ENCODE results near the gene ZNF12.
"Not testable (repeated sequence)": the region's sequence is repeated elsewhere in the genome, so short reads cannot be mapped to it uniquely, and the experiment has no call there.

ZNF12 gene

DNA sequence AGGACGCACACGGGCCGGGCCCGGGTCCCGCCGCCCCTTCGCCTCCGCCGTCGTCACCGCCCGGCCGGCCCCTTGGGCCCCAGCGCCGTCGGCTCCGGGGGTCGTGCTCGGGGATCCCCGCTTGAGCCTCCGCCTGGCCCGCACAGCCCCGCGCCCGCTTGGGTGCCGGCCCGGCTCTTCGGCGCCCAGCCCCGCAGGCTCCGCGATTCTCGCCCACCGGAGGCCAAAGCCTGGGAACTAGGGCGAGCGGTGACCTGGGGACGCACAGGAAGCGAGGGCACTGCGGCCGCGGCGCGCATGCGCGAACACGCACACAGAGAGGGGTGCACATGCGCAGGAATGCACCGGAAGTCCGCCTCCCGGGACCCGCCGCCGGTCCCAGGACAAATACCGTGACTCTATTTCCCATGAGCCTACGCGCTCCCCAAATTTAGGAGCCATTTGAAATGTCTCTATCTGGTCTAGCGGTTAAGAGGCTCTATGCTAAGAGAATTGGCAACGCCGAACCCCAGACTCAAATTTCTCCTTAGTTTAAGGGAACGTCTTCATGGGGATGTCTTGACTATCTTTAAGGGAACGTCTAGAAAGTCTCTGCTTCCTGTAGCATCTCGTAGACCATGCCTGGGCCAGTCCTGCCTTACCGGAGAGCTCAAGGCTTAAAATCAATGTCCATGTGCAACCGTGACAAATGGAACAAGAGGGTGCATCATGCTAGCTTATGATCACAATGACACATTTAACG lies at the start of gene ZNF12:
TSS of gene ZNF12 (minus strand) at position 282 of the 742 bp plus-strand sequence. CDS start 1,774 bp downstream, outside the sequence.
- TF ChIP-seq, protein P1, sequence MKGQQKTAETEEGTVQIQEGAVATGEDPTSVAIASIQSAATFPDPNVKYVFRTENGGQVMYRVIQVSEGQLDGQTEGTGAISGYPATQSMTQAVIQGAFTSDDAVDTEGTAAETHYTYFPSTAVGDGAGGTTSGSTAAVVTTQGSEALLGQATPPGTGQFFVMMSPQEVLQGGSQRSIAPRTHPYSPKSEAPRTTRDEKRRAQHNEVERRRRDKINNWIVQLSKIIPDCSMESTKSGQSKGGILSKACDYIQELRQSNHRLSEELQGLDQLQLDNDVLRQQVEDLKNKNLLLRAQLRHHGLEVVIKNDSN (IDR thresholded peaks at IDR 0.05), result 0 out of 2 replicates have a peak, but pooled peaks have one; percentile 6
- TF ChIP-seq YY1 (IDR thresholded peaks at IDR 0.05; ENCODE audit: low read depth) (peak; percentile 61; the same call in 1 of the 2 replicates), TAF1 (IDR thresholded peaks at IDR 0.05; ENCODE audit: low read depth) (peak; percentile 76), FOXM1 (IDR thresholded peaks at IDR 0.05; ENCODE audit: borderline replicate concordance, low read depth) (no peak), ZBTB7A (IDR thresholded peaks at IDR 0.05; ENCODE audit: low read depth) (no peak), TEAD4 (IDR thresholded peaks at IDR 0.05) (peak; percentile 61), CREB1 (IDR thresholded peaks at IDR 0.05; ENCODE audit: low read depth) (0 out of 2 replicates have a peak, but pooled peaks have one; percentile 14), NFIC (IDR thresholded peaks at IDR 0.05) (no peak), TCF12 (IDR thresholded peaks at IDR 0.05; ENCODE audit: low read depth) (0 out of 2 replicates have a peak, but pooled peaks have one; percentile 16)
- TF ChIP-seq, protein P2, sequence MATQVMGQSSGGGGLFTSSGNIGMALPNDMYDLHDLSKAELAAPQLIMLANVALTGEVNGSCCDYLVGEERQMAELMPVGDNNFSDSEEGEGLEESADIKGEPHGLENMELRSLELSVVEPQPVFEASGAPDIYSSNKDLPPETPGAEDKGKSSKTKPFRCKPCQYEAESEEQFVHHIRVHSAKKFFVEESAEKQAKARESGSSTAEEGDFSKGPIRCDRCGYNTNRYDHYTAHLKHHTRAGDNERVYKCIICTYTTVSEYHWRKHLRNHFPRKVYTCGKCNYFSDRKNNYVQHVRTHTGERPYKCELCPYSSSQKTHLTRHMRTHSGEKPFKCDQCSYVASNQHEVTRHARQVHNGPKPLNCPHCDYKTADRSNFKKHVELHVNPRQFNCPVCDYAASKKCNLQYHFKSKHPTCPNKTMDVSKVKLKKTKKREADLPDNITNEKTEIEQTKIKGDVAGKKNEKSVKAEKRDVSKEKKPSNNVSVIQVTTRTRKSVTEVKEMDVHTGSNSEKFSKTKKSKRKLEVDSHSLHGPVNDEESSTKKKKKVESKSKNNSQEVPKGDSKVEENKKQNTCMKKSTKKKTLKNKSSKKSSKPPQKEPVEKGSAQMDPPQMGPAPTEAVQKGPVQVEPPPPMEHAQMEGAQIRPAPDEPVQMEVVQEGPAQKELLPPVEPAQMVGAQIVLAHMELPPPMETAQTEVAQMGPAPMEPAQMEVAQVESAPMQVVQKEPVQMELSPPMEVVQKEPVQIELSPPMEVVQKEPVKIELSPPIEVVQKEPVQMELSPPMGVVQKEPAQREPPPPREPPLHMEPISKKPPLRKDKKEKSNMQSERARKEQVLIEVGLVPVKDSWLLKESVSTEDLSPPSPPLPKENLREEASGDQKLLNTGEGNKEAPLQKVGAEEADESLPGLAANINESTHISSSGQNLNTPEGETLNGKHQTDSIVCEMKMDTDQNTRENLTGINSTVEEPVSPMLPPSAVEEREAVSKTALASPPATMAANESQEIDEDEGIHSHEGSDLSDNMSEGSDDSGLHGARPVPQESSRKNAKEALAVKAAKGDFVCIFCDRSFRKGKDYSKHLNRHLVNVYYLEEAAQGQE (IDR thresholded peaks at IDR 0.05; ENCODE audit: low read depth), result no peak
- TF ChIP-seq, protein P3, sequence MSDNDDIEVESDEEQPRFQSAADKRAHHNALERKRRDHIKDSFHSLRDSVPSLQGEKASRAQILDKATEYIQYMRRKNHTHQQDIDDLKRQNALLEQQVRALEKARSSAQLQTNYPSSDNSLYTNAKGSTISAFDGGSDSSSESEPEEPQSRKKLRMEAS (IDR thresholded peaks at IDR 0.05), result peak; percentile 52; the same call in 1 of the 2 replicates

DNA sequence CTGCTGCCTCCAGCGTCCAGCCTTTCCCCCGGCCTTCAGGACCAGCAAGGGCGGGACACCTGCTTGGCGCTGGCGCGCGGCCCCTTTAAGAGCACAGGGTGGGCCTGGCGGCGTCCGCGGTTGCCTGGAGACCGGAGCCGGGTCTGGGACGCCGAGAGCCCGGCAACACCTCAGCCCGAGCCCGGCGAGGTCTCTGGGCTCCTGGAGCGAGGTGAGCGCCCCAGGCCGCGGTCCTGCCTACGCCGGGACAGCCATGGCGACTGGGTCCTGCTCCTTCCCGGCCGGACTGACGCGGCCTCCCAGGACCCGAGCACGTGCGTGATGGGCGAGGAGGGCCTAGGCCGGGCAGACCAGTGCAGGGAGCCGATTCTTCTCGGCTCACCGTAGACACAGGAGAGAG lies 47.2 kb upstream of the ZNF12 start, which contains the start of gene RSPH10B2:
TSS of gene RSPH10B2 (plus strand) at position 140 of the 400 bp plus-strand sequence. CDS start 3,575 bp downstream, outside the sequence.
- not testable (repeated sequence) for TF ChIP-seq TEAD4 (IDR thresholded peaks at IDR 0.05)
- TF ChIP-seq, protein P3 (IDR thresholded peaks at IDR 0.05), result not testable (repeated sequence)
- TF ChIP-seq, protein P1 (IDR thresholded peaks at IDR 0.05), result not testable (repeated sequence)

DNA sequence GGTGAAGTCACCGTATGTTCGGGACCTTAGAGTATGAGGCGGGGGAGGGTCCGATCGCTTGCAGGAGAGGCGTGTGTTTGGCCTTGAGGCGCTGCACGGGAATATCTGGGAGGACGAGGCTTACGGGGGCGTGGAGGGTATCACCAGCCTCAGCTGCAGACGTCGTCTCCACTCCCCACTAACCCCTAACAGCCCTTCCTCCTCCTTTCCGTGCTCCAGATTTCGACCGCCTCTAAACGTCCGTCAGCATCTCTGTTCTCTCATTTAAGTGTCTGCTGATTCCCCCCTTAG lies 23.5 kb upstream of the ZNF12 start:
- TF ChIP-seq FOXM1 (IDR thresholded peaks at IDR 0.05; ENCODE audit: borderline replicate concordance, low read depth) (no peak), CEBPB (IDR thresholded peaks at IDR 0.05) (no peak), TAF1 (IDR thresholded peaks at IDR 0.05; ENCODE audit: low read depth) (no peak), RAD21 (IDR thresholded peaks at IDR 0.05; ENCODE audit: low read depth) (no peak), TCF12 (IDR thresholded peaks at IDR 0.05; ENCODE audit: low read depth) (no peak), CREB1 (IDR thresholded peaks at IDR 0.05; ENCODE audit: low read depth) (no peak), YY1 (IDR thresholded peaks at IDR 0.05; ENCODE audit: low read depth) (no peak), TEAD4 (IDR thresholded peaks at IDR 0.05) (no peak), EGR1 (IDR thresholded peaks at IDR 0.05) (no peak), ZBTB7A (IDR thresholded peaks at IDR 0.05; ENCODE audit: low read depth) (no peak), EP300 (IDR thresholded peaks at IDR 0.05; ENCODE audit: borderline replicate concordance) (no peak), NFIC (IDR thresholded peaks at IDR 0.05) (no peak)
- TF ChIP-seq, protein P3 (IDR thresholded peaks at IDR 0.05), result no peak
- TF ChIP-seq, protein P2 (IDR thresholded peaks at IDR 0.05; ENCODE audit: low read depth), result no peak
- TF ChIP-seq, protein P1 (IDR thresholded peaks at IDR 0.05), result no peak

DNA sequence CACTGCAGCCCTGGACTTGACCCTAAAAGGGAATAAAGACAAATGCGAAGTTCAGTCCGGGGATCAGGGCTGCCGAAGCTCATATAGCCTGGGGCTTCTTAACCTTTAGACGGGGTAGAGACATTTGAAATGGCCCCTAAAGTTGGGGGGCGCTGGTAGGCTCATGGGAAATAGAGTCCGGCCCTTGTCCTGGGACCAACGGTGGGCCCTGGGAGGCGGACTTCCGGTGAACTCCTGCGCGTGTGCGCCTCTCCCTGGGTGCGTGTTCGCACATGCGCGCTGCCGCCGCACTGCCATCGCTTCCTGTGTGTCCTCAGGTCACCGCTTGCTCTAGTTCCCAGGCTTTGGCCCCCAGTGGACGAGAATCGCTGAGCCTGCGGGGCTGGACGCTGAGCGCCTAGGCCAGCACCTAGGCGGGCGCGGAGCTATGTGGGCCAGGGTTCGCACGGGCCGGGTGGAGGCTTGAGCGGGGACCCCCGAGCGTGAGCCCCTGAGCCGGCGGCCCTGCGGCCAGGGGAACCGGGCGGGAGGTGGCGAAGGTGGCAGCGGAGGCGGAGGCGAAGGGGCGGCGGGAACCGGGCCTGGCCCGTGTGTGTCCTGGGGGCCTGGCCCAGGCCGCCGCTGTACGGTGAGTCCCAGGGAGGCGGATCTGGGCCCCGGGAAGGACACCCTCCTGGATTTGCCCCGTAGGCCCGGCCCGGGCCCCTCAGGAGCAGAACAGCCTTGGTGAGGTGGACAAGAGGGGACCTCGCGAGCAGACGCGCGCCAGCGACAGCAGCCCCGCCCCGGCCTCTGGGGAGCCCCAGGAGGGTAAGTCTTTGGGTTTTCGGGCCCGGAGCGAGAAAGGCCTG lies 23.0 kb upstream of the ZNF12 start:
- TF ChIP-seq TAF1 (IDR thresholded peaks at IDR 0.05; ENCODE audit: low read depth) (peak; percentile 58), YY1 (IDR thresholded peaks at IDR 0.05; ENCODE audit: low read depth) (0 out of 2 replicates have a peak, but pooled peaks have one; percentile 20), CREB1 (IDR thresholded peaks at IDR 0.05; ENCODE audit: low read depth) (no peak), CEBPB (IDR thresholded peaks at IDR 0.05) (no peak), ZBTB7A (IDR thresholded peaks at IDR 0.05; ENCODE audit: low read depth) (peak; percentile 71)
- TF ChIP-seq, protein P3 (IDR thresholded peaks at IDR 0.05), result peak; percentile 86

Measured in Ishikawa (cell line).